RWPE1 (cell line): Measurements from ENCODE around the gene KIF6.

ENCODE experiments used
- CTCF ChIA-PET: fragments of 350-600 bp; sonication (Branson Sonifier 250); formaldehyde crosslinking; extraction: SDS; loops from one replicate; lab custom pipeline; 2021; lab: Yijun Ruan, JAX
- POLR2A ChIA-PET: fragments of 400-600 bp; formaldehyde crosslinking; extraction: SDS; loops from one replicate; lab custom pipeline; 2020; ENCODE audit warnings: antibody characterized with exemption; ENCODE audit not compliant: low non-redundant PET; lab: Yijun Ruan, JAX
- DNase-seq: peaks from one replicate; pipeline ENCODE4 v3.0.0; 2012; ENCODE audit warnings: low spot score
- H3K27ac ChIP-seq: fragments of 450-650 bp; 2 replicates; pipeline ENCODE4 v1.5.1; 2017
- CTCF ChIP-seq: fragments of 450-650 bp; conservative IDR thresholded peaks from 2 replicates; pipeline ENCODE4 v1.5.1; 2017; ENCODE audit warnings: low read depth, mild to moderate bottlenecking

The KIF6 gene

GRCh38 chr6:39760226-39760952, 35.2 kb upstream of the KIF6 start:
- ChIA-PET CTCF (no interaction called here), POLR2A (no interaction called here)
- TF ChIP-seq CTCF = no peak
- DNase-seq = no peak
- H3K27ac ChIP-seq = no peak overlapping the region

GRCh38 chr6:39758905-39759605, 33.8 kb upstream of the KIF6 start:
- CTCF ChIA-PET = interaction anchor here (0.6 kb wide), 1 partner anchor 1021 kb away, joined by 3 read pairs; no protein-coding TSS in a partner anchor
- no peak for TF ChIP-seq CTCF
- POLR2A ChIA-PET = no interaction called here

GRCh38 chr6:39756582-39756981, 31.4 kb upstream of the KIF6 start:
- ChIA-PET CTCF (no interaction called here), POLR2A (no interaction called here)
- no peak for DNase-seq
- H3K27ac ChIP-seq = no peak overlapping the region
- TF ChIP-seq CTCF = no peak

More at GRCh38 chr6:39758905-39759605, 33.8 kb upstream of the KIF6 start:
- no peak overlapping the region for H3K27ac ChIP-seq
- DNase-seq = no peak

- no peak for TF ChIP-seq CTCF
- no peak for DNase-seq
- ChIA-PET CTCF (no interaction called here), POLR2A (no interaction called here)
- H3K27ac ChIP-seq = no peak overlapping the region
Observed at GRCh38 chr6:39755231-39755630, 30.0 kb upstream of the KIF6 start.

GRCh38 chr6:39754514-39755115, 29.4 kb upstream of the KIF6 start:
- TF ChIP-seq CTCF = no peak

GRCh38 chr6:39753725-39754045, 28.5 kb upstream of the KIF6 start:
- POLR2A ChIA-PET = no interaction called here
- CTCF ChIA-PET = interaction anchor here (0.7 kb wide), 1 partner anchor 391 kb away, joined by 3 read pairs; no protein-coding TSS in a partner anchor

More at GRCh38 chr6:39754514-39755115, 29.4 kb upstream of the KIF6 start:
- no peak for DNase-seq
- POLR2A ChIA-PET = no interaction called here
- H3K27ac ChIP-seq = no peak overlapping the region
- CTCF ChIA-PET = no interaction called here

More at GRCh38 chr6:39753725-39754045, 28.5 kb upstream of the KIF6 start:
- DNase-seq = no peak
- TF ChIP-seq CTCF = no peak
- H3K27ac ChIP-seq = no peak overlapping the region
